Measurements from ENCODE around the gene CCNB1. TPM values are rescaled to one million over a fixed set of nuclear protein-coding genes. Genes with fewer than 3 reads are reported as not detected.
A peak's percentile ranks its signal among the peaks of the same experiment; 100 is the strongest.

Gene CCNB1
- total and polyA plus RNA-seq, 8 donors, result 6.2 to 34.4 (median 14.4) TPM; not detected in 1

GRCh38 chr5:69189162-69190086 is 22.5 kb downstream of the CCNB1 start, which contains the start of gene CENPH:
CENPH (plus strand) TSS chr5:69189583; CDS start chr5:69189635, 52 bp downstream.
- H3K4me1 ChIP-seq, result peaks cover 14 to 21% (median 17%) of the 10 kb centered on the region in 4 donors
- H3K4me3 ChIP-seq, result peak within 1 kb of the TSS; percentile 69 to 83 (median 82)
- H3K9me3 ChIP-seq, result no peaks in the 10 kb centered on the region
- peak within 1 kb of the TSS; percentile 53 to 85 (median 76) for H3K27ac ChIP-seq
- intact Hi-C loops (cut with DNase I; ENCODE audit: low total_unique reads), result loop anchor here (10.0 kb wide), 1 partner anchor 95 kb away; the partner anchor contains the start of gene SLC30A5
- H3K36me3 ChIP-seq, result peaks cover 0 to 3% (median 0%) of the 10 kb centered on the region in 4 donors
- 0 to 1% (median 1%) methylated on average over 34 to 55 of the region's 55 CpGs for WGBS, 5 donors
- H3K27me3 ChIP-seq, result no peaks in the 10 kb centered on the region
- DNase-seq, result peak; percentile 88 to 97
- no peak for TF ChIP-seq EP300 (IDR thresholded peaks at IDR 0.05)
- no peak for TF ChIP-seq POLR2AphosphoS5 (IDR thresholded peaks at IDR 0.05)
- no peak for TF ChIP-seq POLR2A (IDR thresholded peaks at IDR 0.05)
- TF ChIP-seq, protein P1, sequence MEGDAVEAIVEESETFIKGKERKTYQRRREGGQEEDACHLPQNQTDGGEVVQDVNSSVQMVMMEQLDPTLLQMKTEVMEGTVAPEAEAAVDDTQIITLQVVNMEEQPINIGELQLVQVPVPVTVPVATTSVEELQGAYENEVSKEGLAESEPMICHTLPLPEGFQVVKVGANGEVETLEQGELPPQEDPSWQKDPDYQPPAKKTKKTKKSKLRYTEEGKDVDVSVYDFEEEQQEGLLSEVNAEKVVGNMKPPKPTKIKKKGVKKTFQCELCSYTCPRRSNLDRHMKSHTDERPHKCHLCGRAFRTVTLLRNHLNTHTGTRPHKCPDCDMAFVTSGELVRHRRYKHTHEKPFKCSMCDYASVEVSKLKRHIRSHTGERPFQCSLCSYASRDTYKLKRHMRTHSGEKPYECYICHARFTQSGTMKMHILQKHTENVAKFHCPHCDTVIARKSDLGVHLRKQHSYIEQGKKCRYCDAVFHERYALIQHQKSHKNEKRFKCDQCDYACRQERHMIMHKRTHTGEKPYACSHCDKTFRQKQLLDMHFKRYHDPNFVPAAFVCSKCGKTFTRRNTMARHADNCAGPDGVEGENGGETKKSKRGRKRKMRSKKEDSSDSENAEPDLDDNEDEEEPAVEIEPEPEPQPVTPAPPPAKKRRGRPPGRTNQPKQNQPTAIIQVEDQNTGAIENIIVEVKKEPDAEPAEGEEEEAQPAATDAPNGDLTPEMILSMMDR (IDR thresholded peaks at IDR 0.05), result no peak

- H3K27me3 ChIP-seq, result no peaks in the 10 kb centered on the region
- peaks cover 0 to 6% (median 0%) of the 10 kb centered on the region in 4 donors for H3K36me3 ChIP-seq
- no peaks in the 10 kb centered on the region for H3K4me1 ChIP-seq
- intact Hi-C loops (cut with DNase I; ENCODE audit: low total_unique reads), result no loop called here
- H3K9me3 ChIP-seq, result no peaks in the 10 kb centered on the region
- H3K27ac ChIP-seq, result no peak overlapping the region
- no peak overlapping the region for H3K4me3 ChIP-seq
- DNase-seq, result no peak
- WGBS, 5 donors, result 93 to 100% (median 97%) methylated on average over 1 of the region's 1 CpG
- TF ChIP-seq, protein P1 (IDR thresholded peaks at IDR 0.05), result no peak
- TF ChIP-seq EP300 (IDR thresholded peaks at IDR 0.05), result no peak
- no peak for TF ChIP-seq POLR2A (IDR thresholded peaks at IDR 0.05)
These were observed 35.5 kb downstream of the CCNB1 start for GRCh38 chr5:69202497-69202896.

GRCh38 chr5:69206528-69207190 is 39.7 kb downstream of the CCNB1 start:
- DNase-seq, result peak in 1 of 2 donors; percentile 38
- no peaks in the 10 kb centered on the region for H3K9me3 ChIP-seq
- intact Hi-C loops (cut with DNase I; ENCODE audit: low total_unique reads), result no loop called here
- peak overlapping the region in 1 of 5 donors; percentile 66 for H3K27ac ChIP-seq
- H3K36me3 ChIP-seq, result no peaks in the 10 kb centered on the region
- no peak for TF ChIP-seq POLR2A (IDR thresholded peaks at IDR 0.05)
- TF ChIP-seq POLR2AphosphoS5 (IDR thresholded peaks at IDR 0.05), result peak in 1 of 3 donors; percentile 4
- TF ChIP-seq, protein P1 (IDR thresholded peaks at IDR 0.05), result no peak
- TF ChIP-seq EP300 (IDR thresholded peaks at IDR 0.05), result no peak
- H3K4me1 ChIP-seq, result no peaks in the 10 kb centered on the region
- H3K4me3 ChIP-seq, result no peak overlapping the region
- 82 to 89% (median 86%) methylated on average over 5 of the region's 5 CpGs for WGBS, 5 donors
- H3K27me3 ChIP-seq, result no peaks in the 10 kb centered on the region

- no peaks in the 10 kb centered on the region for H3K4me1 ChIP-seq
- no peak overlapping the region for H3K4me3 ChIP-seq
- intact Hi-C loops (cut with DNase I; ENCODE audit: low total_unique reads), result no loop called here
- WGBS, 5 donors, result 82 to 92% (median 89%) methylated on average over 2 of the region's 2 CpGs
- TF ChIP-seq, protein P1 (IDR thresholded peaks at IDR 0.05), result no peak
- TF ChIP-seq POLR2AphosphoS5 (IDR thresholded peaks at IDR 0.05) (no peak), POLR2A (IDR thresholded peaks at IDR 0.05) (no peak), EP300 (IDR thresholded peaks at IDR 0.05) (no peak)
- no peak overlapping the region for H3K27ac ChIP-seq
- no peaks in the 10 kb centered on the region for H3K36me3 ChIP-seq
- no peaks in the 10 kb centered on the region for H3K9me3 ChIP-seq
- no peaks in the 10 kb centered on the region for H3K27me3 ChIP-seq
- no peak for DNase-seq
These were observed 42.7 kb downstream of the CCNB1 start for GRCh38 chr5:69209602-69210001.

Measured in stomach (tissue), 9 donors.